ENCODE results near the gene F2R.

The F2R gene

GRCh38 chr5:76682387-76682786, 33.5 kb upstream of the F2R start:
- no peak for TF ChIP-seq ISL1 (CRISPR knock-in tag; IDR thresholded peaks at IDR 0.05)
- TF ChIP-seq CSRNP3 (CRISPR knock-in tag; IDR thresholded peaks at IDR 0.05) = no peak
- TF ChIP-seq ESRRG (CRISPR knock-in tag; IDR thresholded peaks at IDR 0.05) = no peak
- no peak for TF ChIP-seq SNAI2 (CRISPR knock-in tag; IDR thresholded peaks at IDR 0.05)
- no peak for TF ChIP-seq PATZ1 (CRISPR knock-in tag; IDR thresholded peaks at IDR 0.05; ENCODE audit: borderline replicate concordance)
- TF ChIP-seq, protein P1, sequence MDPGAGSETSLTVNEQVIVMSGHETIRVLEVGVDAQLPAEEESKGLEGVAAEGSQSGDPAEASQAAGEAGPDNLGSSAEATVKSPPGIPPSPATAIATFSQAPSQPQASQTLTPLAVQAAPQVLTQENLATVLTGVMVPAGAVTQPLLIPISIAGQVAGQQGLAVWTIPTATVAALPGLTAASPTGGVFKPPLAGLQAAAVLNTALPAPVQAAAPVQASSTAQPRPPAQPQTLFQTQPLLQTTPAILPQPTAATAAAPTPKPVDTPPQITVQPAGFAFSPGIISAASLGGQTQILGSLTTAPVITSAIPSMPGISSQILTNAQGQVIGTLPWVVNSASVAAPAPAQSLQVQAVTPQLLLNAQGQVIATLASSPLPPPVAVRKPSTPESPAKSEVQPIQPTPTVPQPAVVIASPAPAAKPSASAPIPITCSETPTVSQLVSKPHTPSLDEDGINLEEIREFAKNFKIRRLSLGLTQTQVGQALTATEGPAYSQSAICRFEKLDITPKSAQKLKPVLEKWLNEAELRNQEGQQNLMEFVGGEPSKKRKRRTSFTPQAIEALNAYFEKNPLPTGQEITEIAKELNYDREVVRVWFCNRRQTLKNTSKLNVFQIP (CRISPR knock-in tag; IDR thresholded peaks at IDR 0.05; ENCODE audit: borderline replicate concordance, low read depth) = no peak
- no peak for TF ChIP-seq GLIS3 (CRISPR knock-in tag; IDR thresholded peaks at IDR 0.05)
- TF ChIP-seq ZFP30 (CRISPR knock-in tag; IDR thresholded peaks at IDR 0.05) = no peak
- TF ChIP-seq TSHZ2 (CRISPR knock-in tag; IDR thresholded peaks at IDR 0.05) = no peak
- no peak for TF ChIP-seq CSDC2 (CRISPR knock-in tag; IDR thresholded peaks at IDR 0.05)
- TF ChIP-seq ARNTL (CRISPR knock-in tag; IDR thresholded peaks at IDR 0.05; ENCODE audit: borderline replicate concordance, low read depth) = no peak
- no peak for TF ChIP-seq ZNF70 (CRISPR knock-in tag; IDR thresholded peaks at IDR 0.05)
- no peak for TF ChIP-seq ZFP3 (CRISPR knock-in tag; IDR thresholded peaks at IDR 0.05)
- TF ChIP-seq ZNF8 (CRISPR knock-in tag; IDR thresholded peaks at IDR 0.05) = no peak
- no peak for TF ChIP-seq ZC3H10 (CRISPR knock-in tag; IDR thresholded peaks at IDR 0.05)
- no peak for TF ChIP-seq TOX (CRISPR knock-in tag; IDR thresholded peaks at IDR 0.05; ENCODE audit: borderline replicate concordance)
- no peak for TF ChIP-seq BACH2 (CRISPR knock-in tag; IDR thresholded peaks at IDR 0.05; ENCODE audit: borderline replicate concordance)
- TF ChIP-seq PPARA (CRISPR knock-in tag; IDR thresholded peaks at IDR 0.05; ENCODE audit: borderline replicate concordance) = no peak
- ATAC-seq = no peak; the same call in 2 of the 3 replicates

- TF ChIP-seq TOX (CRISPR knock-in tag; IDR thresholded peaks at IDR 0.05; ENCODE audit: borderline replicate concordance) (no peak), ZNF565 (CRISPR knock-in tag; conservative IDR thresholded peaks at IDR 0.05; ENCODE audit: low read depth) (no peak), CSDC2 (CRISPR knock-in tag; IDR thresholded peaks at IDR 0.05) (no peak), ESRRG (CRISPR knock-in tag; IDR thresholded peaks at IDR 0.05) (no peak), ARNTL (CRISPR knock-in tag; IDR thresholded peaks at IDR 0.05; ENCODE audit: borderline replicate concordance, low read depth) (no peak), ZNF8 (CRISPR knock-in tag; IDR thresholded peaks at IDR 0.05) (no peak), ZNF70 (CRISPR knock-in tag; IDR thresholded peaks at IDR 0.05) (no peak), GLIS3 (CRISPR knock-in tag; IDR thresholded peaks at IDR 0.05) (no peak), BACH2 (CRISPR knock-in tag; IDR thresholded peaks at IDR 0.05; ENCODE audit: borderline replicate concordance) (no peak), OSR1 (CRISPR knock-in tag; IDR thresholded peaks at IDR 0.05) (no peak)
- TF ChIP-seq, protein P1 (CRISPR knock-in tag; IDR thresholded peaks at IDR 0.05; ENCODE audit: borderline replicate concordance, low read depth) = no peak
- no peak for ATAC-seq
Observed at GRCh38 chr5:76683816-76684731, 31.9 kb upstream of the F2R start.

Measured in SK-N-SH treated with all-trans-retinoic acid at 6 μM for 48 hours (cell line).